ENCODE data around the gene PRELID1. TPM values are rescaled to one million over a fixed set of nuclear protein-coding genes. Genes with fewer than 3 reads are reported as not detected.

Gene PRELID1
- total and polyA plus RNA-seq, 7 donors, result 59.3 to 330 (median 64.9) TPM

GRCh38 chr5:177315411-177315810 lies 11.8 kb downstream of the PRELID1 start:
- H3K36me3 ChIP-seq, result peaks cover 0 to 4% (median 0%) of the 10 kb centered on the region in 4 donors
- H3K27me3 ChIP-seq, result no peaks in the 10 kb centered on the region
- H3K9me3 ChIP-seq, result no peaks in the 10 kb centered on the region
- no peak for TF ChIP-seq POLR2A (IDR thresholded peaks at IDR 0.05)
- no peak for TF ChIP-seq EP300 (IDR thresholded peaks at IDR 0.05)
- no peak for TF ChIP-seq CTCF (IDR thresholded peaks at IDR 0.05)
- no peak for TF ChIP-seq POLR2AphosphoS5 (IDR thresholded peaks at IDR 0.05)
- intact Hi-C loops (cut with DNase I), result loop anchor here (10.0 kb wide), 1 partner anchor 199 kb away; the partner anchor contains the start of gene DDX41
- peaks cover 0 to 26% (median 20%) of the 10 kb centered on the region in 4 donors for H3K4me1 ChIP-seq
- no peak overlapping the region for H3K27ac ChIP-seq
- 95 to 96% methylated on average over 7 of the region's 7 CpGs for WGBS, 2 donors
- DNase-seq, result no peak
- no peak overlapping the region for H3K4me3 ChIP-seq

GRCh38 chr5:177316005-177316404 lies 12.4 kb downstream of the PRELID1 start:
- Histone ChIP-seq H3K27ac (no peak overlapping the region), H3K4me1 (peaks cover 0 to 20% (median 16%) of the 10 kb centered on the region in 4 donors), H3K36me3 (peaks cover 0 to 4% (median 1%) of the 10 kb centered on the region in 4 donors), H3K27me3 (no peaks in the 10 kb centered on the region), H3K4me3 (no peak overlapping the region), H3K9me3 (no peaks in the 10 kb centered on the region)
- TF ChIP-seq POLR2AphosphoS5 (IDR thresholded peaks at IDR 0.05), result no peak
- TF ChIP-seq CTCF (IDR thresholded peaks at IDR 0.05), result no peak
- TF ChIP-seq POLR2A (IDR thresholded peaks at IDR 0.05), result no peak
- TF ChIP-seq EP300 (IDR thresholded peaks at IDR 0.05), result no peak
- no peak for DNase-seq
- 76 to 94% methylated on average over 3 of the region's 3 CpGs for WGBS, 2 donors
- intact Hi-C loops (cut with DNase I), result loop anchor here (10.0 kb wide), 1 partner anchor 199 kb away; the partner anchor contains the start of gene DDX41

GRCh38 chr5:177317959-177318377 lies 14.4 kb downstream of the PRELID1 start:
- no peaks in the 10 kb centered on the region for H3K27me3 ChIP-seq
- 28 to 37% methylated on average over 7 of the region's 7 CpGs for WGBS, 2 donors
- DNase-seq, result peak; percentile 82
- no peak overlapping the region for H3K4me3 ChIP-seq
- peaks cover 0 to 4% (median 2%) of the 10 kb centered on the region in 4 donors for H3K36me3 ChIP-seq
- intact Hi-C loops (cut with DNase I), result loop anchor here (10.0 kb wide), 1 partner anchor 197 kb away; the partner anchor contains the start of gene DDX41
- no peaks in the 10 kb centered on the region for H3K9me3 ChIP-seq
- H3K4me1 ChIP-seq, result peaks cover 0 to 2% (median 0%) of the 10 kb centered on the region in 4 donors
- TF ChIP-seq EP300 (IDR thresholded peaks at IDR 0.05) (no peak), CTCF (IDR thresholded peaks at IDR 0.05) (peak; percentile 31 to 86 (median 70)), POLR2A (IDR thresholded peaks at IDR 0.05) (no peak)
- no peak overlapping the region for H3K27ac ChIP-seq

- no peak for DNase-seq
Measured at GRCh38 chr5:177319913-177320588, 16.5 kb downstream of the PRELID1 start.

More at GRCh38 chr5:177319913-177320588, 16.5 kb downstream of the PRELID1 start:
- TF ChIP-seq POLR2A (IDR thresholded peaks at IDR 0.05), result no peak
- TF ChIP-seq EP300 (IDR thresholded peaks at IDR 0.05), result no peak
- TF ChIP-seq POLR2AphosphoS5 (IDR thresholded peaks at IDR 0.05), result no peak
- no peak for TF ChIP-seq CTCF (IDR thresholded peaks at IDR 0.05)
- Histone ChIP-seq H3K4me3 (no peak overlapping the region), H3K27me3 (no peaks in the 10 kb centered on the region), H3K36me3 (peaks cover 0 to 4% (median 2%) of the 10 kb centered on the region in 4 donors), H3K4me1 (no peaks in the 10 kb centered on the region), H3K27ac (no peak overlapping the region), H3K9me3 (no peaks in the 10 kb centered on the region)
- intact Hi-C loops (cut with DNase I), result loop anchor here (10.0 kb wide), 1 partner anchor 195 kb away; the partner anchor contains the start of gene DDX41
- 85 to 93% methylated on average over 14 of the region's 14 CpGs for WGBS, 2 donors

Measured in sigmoid colon (tissue), 7 donors.